ENCODE data around the gene SPANXN5. TPM values are rescaled to one million over a fixed set of nuclear protein-coding genes. Genes with fewer than 3 reads are reported as not detected.
"Not testable (repeated sequence)": the region's sequence is repeated elsewhere in the genome, so short reads cannot be mapped to it uniquely, and the experiment has no call there.

Gene SPANXN5, protein sequence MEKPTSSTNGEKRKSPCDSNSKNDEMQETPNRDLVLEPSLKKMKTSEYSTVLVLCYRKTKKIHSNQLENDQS
- total RNA-seq = not detected in 2 replicates
- polyA plus RNA-seq = not detected in 2 replicates

DNA sequence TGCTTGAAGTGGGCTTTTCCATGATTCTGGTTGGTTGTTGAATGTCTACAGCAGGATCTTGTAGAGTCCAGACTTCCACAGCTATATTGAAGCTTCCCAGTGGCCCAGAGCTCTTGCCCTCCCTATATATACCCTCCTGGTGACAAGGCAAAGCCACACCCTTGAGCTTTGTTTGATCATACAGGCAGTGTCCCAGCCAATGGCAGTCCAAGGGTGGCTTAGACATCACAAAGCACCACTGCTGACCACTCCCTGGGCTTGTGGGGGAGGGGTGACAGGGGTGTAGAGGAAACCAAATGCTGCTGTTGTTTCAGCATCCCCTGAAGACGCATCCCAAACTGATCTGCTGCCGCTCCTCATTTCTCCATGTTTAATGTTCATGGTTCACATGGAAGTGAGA lies at the start of gene SPANXN5:
Gene SPANXN5, minus strand, starts transcription at position 101 of the 400 bp plus-strand sequence. Its CDS starts 79 bp downstream, at position 22.
- H3K4me1 ChIP-seq (ENCODE audit: insufficient read depth) = not testable (repeated sequence)

DNA sequence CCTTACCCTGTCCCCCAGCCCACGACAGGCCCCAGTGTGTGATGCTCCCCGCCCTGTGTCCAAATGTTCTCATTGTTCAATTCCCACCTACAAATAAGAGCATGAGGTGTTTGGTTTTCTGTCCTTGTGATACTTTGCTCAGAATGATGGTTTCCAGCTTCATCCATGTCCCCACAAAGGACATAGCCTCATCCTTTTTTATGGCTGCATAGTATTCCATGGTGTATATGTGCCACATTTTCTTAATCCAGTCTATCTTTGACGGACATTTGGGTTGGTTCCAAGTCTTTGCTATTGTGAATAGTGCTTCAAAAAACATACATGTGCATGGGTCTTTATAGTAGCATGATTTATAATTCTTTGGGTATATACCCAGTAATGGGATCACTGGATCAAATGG lies 46.4 kb upstream of the SPANXN5 start:
- 57% methylated on average over 3 of the region's 3 CpGs for WGBS (ENCODE audit: low lambda C conversion rate, missing lambda C conversion rate)
- not testable (repeated sequence) for H3K27ac ChIP-seq

More for the DNA sequence above, at the start of gene SPANXN5:
- 86% methylated on average over 2 of the region's 2 CpGs for WGBS (ENCODE audit: low lambda C conversion rate, missing lambda C conversion rate)
- not testable (repeated sequence) for H3K9me2 ChIP-seq (replicated peaks; ENCODE audit: insufficient read depth); DNase-seq (ENCODE audit: low spot score); H2AFZ ChIP-seq; H3K27ac ChIP-seq; H3K36me3 ChIP-seq (replicated peaks; ENCODE audit: insufficient read depth, low read depth); H3K9me3 ChIP-seq (ENCODE audit: low read depth); H3K4me2 ChIP-seq; H3K79me2 ChIP-seq; H4K20me1 ChIP-seq (ENCODE audit: insufficient read depth, poor library complexity, severe bottlenecking); H3K4me3 ChIP-seq; H3K27me3 ChIP-seq

DNA sequence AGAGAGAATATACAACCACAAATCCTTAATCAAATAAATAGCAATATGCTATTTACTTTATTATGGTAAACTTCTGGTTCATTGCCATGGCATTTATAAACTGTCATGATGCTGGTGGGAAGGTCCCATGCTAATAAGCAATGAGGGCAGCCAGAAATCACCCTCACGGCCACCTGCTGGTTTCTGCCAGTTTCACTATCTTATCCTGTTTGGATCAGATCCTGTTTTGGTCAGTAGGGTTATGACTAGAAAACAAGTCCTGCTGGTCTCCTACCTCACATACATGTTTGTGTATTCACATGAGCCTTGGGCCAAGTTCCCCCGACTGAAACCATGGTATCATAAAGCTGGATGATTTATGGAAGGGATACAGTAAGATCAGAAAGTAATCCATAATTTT lies 41.9 kb upstream of the SPANXN5 start:
- Histone ChIP-seq H3K79me2 (no peaks in the 10 kb centered on the region), H3K27ac (no peak overlapping the region), H2AFZ (no peak overlapping the region), H3K27me3 (no peaks in the 10 kb centered on the region), H3K4me1 (ENCODE audit: insufficient read depth) (no peaks in the 10 kb centered on the region), H3K36me3 (replicated peaks; ENCODE audit: insufficient read depth, low read depth) (no peaks in the 10 kb centered on the region), H4K20me1 (ENCODE audit: insufficient read depth, poor library complexity, severe bottlenecking) (no peaks in the 10 kb centered on the region), H3K4me2 (no peak overlapping the region), H3K9me3 (ENCODE audit: low read depth) (no peaks in the 10 kb centered on the region), H3K9me2 (replicated peaks; ENCODE audit: insufficient read depth) (no peaks in the 10 kb centered on the region), H3K4me3 (no peak overlapping the region)
- WGBS (ENCODE audit: low lambda C conversion rate, missing lambda C conversion rate) = 78% methylated on average over 2 of the region's 2 CpGs
- DNase-seq (ENCODE audit: low spot score) = no peak
- TF ChIP-seq EZH2 (IDR thresholded peaks at IDR 0.05; ENCODE audit: borderline replicate concordance) (no peak), EZH2phosphoT487 (IDR thresholded peaks at IDR 0.05; ENCODE audit: low read depth, severe bottlenecking, unreplicated experiment) (no peak)
- TF ChIP-seq, protein P1, sequence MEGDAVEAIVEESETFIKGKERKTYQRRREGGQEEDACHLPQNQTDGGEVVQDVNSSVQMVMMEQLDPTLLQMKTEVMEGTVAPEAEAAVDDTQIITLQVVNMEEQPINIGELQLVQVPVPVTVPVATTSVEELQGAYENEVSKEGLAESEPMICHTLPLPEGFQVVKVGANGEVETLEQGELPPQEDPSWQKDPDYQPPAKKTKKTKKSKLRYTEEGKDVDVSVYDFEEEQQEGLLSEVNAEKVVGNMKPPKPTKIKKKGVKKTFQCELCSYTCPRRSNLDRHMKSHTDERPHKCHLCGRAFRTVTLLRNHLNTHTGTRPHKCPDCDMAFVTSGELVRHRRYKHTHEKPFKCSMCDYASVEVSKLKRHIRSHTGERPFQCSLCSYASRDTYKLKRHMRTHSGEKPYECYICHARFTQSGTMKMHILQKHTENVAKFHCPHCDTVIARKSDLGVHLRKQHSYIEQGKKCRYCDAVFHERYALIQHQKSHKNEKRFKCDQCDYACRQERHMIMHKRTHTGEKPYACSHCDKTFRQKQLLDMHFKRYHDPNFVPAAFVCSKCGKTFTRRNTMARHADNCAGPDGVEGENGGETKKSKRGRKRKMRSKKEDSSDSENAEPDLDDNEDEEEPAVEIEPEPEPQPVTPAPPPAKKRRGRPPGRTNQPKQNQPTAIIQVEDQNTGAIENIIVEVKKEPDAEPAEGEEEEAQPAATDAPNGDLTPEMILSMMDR (IDR thresholded peaks at IDR 0.05; ENCODE audit: poor library complexity) = no peak

More for the DNA sequence above, 46.4 kb upstream of the SPANXN5 start:
- not testable (repeated sequence) for H3K79me2 ChIP-seq; H3K4me2 ChIP-seq; H4K20me1 ChIP-seq (ENCODE audit: insufficient read depth, poor library complexity, severe bottlenecking); H3K27me3 ChIP-seq; H2AFZ ChIP-seq; H3K9me3 ChIP-seq (ENCODE audit: low read depth); H3K36me3 ChIP-seq (replicated peaks; ENCODE audit: insufficient read depth, low read depth); H3K4me1 ChIP-seq (ENCODE audit: insufficient read depth); H3K4me3 ChIP-seq; DNase-seq (ENCODE audit: low spot score); H3K9me2 ChIP-seq (replicated peaks; ENCODE audit: insufficient read depth)

DNA sequence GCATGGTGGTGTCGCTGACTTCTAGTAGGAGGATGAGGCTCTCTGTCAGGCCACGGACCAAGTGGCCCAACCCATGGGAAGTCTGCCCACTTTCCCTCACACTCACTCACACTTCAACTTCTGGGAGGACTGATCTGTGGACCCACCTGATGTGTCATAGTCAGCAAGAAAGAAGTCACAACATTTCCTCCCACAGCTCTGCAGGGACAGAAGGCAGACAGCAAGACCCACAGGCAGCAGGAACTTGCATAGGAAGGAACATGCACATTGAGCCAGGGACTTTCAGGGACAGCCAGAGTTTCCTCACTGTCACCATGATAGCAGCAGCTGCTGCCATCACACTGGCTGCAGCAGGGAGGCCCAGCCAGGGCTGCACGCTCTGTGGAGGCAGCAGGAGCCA lies 33.3 kb upstream of the SPANXN5 start:
- Histone ChIP-seq H3K9me2 (replicated peaks; ENCODE audit: insufficient read depth) (no peaks in the 10 kb centered on the region), H3K4me2 (no peak overlapping the region), H3K4me3 (no peak overlapping the region), H3K27me3 (no peaks in the 10 kb centered on the region), H3K4me1 (ENCODE audit: insufficient read depth) (no peaks in the 10 kb centered on the region), H4K20me1 (ENCODE audit: insufficient read depth, poor library complexity, severe bottlenecking) (no peaks in the 10 kb centered on the region), H3K79me2 (no peaks in the 10 kb centered on the region), H2AFZ (no peak overlapping the region), H3K9me3 (ENCODE audit: low read depth) (no peaks in the 10 kb centered on the region), H3K27ac (no peak overlapping the region), H3K36me3 (replicated peaks; ENCODE audit: insufficient read depth, low read depth) (no peaks in the 10 kb centered on the region)
- TF ChIP-seq, protein P1 (IDR thresholded peaks at IDR 0.05; ENCODE audit: poor library complexity) = no peak
- TF ChIP-seq EZH2 (IDR thresholded peaks at IDR 0.05; ENCODE audit: borderline replicate concordance) = no peak
- no peak for DNase-seq (ENCODE audit: low spot score)
- 48% methylated on average over 3 of the region's 3 CpGs for WGBS (ENCODE audit: low lambda C conversion rate, missing lambda C conversion rate)
